Measurements from ENCODE around the gene TMTC3.

TMTC3 gene

GRCh38 chr12:88144546-88145468, 2.7 kb downstream of the TMTC3 start:
- peaks cover 11 to 29% of the 10 kb centered on the region in 2 donors for H3K4me1 Mint-ChIP-seq
- H3K36me3 Mint-ChIP-seq: peaks cover 2 to 11% of the 10 kb centered on the region in 2 donors
- no peaks in the 10 kb centered on the region for H3K9me3 Mint-ChIP-seq
- H3K27ac Mint-ChIP-seq: no peak overlapping the region
- H3K4me3 Mint-ChIP-seq: no peak overlapping the region
- no peak for ATAC-seq (replicated peaks)
- no peak for DNase-seq
- no peaks in the 10 kb centered on the region for H3K27me3 Mint-ChIP-seq

DNA sequence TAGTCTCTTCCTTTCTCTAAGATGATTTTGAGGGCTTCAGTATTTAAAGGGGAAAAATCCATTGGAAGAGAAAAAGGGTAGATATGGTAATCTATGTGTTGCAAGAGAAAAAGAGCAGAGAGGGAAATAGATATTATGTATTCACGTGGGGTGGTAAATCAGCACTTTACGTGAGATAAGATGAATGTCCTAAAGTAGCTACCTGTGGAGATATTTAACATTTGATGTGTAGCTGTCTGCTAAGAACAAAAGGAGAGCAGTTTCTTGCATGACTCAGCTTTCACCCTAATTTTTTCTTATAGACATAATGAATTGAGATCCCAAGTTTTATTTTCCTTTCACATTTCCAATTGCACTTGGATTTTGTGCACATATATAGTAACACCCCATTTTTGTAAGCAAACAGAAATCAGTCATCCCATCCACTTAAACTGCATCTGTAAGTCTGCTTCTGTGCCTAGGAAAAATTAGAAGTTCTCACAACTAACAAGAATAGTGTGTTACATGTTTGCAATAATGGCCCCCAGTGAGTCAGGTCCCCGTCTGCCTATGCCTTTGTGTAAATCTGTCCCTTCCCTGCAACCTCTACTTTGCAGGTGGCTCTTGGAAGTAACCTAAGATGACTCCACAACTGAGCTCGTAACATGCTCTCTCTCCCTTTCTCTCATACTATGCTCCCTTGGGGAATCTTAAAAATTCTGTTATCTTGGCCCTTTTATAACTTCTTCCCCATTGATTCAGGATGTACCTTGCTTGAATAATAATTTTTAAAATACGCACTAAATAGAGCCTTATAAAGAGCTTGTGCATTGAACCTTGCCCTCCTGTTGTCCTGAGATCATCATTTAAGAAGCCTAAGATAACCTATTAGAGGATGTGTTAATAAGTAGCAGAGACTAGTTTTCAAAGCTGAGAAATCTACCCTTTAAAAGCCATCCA, 3.7 kb downstream of the TMTC3 start:
- H3K4me1 Mint-ChIP-seq: peaks cover 10 to 36% of the 10 kb centered on the region in 2 donors
- no peak overlapping the region for H3K27ac Mint-ChIP-seq
- no peaks in the 10 kb centered on the region for H3K9me3 Mint-ChIP-seq
- no peak for DNase-seq
- ATAC-seq (replicated peaks): no peak
- no peaks in the 10 kb centered on the region for H3K27me3 Mint-ChIP-seq
- peaks cover 8 to 9% of the 10 kb centered on the region in 2 donors for H3K36me3 Mint-ChIP-seq
- no peak overlapping the region for H3K4me3 Mint-ChIP-seq

DNA sequence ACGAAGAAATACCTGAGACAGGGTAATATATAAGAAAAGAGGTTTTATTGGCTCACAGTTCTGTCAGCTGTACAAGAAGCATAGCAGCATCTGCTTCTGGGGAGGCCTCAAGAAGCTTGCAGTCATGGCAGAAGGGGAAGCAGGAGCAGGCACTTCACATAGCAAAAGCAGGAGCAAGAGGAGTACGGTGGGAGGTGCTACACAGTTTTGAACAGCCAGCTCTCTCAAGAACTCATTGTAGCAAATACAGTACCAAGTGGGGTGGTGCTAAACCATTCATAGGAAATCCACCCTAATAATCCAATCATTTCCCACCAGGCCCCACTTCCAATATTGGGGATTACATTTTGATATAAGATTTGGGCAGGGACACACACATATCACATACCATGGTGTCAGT, 8.0 kb downstream of the TMTC3 start:
- peaks cover 9 to 13% of the 10 kb centered on the region in 2 donors for H3K36me3 Mint-ChIP-seq
- DNase-seq: no peak

DNA sequence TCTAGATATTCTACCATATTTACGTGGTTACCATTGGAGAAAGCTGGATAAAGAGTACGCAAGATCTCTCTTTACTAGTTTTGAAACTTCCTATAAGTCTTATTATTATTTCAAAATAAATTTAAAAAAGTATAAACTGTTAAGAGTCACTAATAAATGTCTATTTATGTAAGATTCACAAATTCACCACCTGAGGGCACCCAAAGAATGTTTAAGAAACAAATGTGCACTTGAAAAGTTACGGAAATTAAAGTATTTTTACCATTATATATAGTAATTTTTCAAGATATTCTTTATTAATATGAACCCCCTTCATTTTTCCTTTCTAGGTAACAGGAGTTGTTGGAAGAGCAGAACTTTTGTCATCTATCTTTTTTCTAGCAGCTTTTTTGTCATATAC, 11.9 kb downstream of the TMTC3 start:
- H3K27ac Mint-ChIP-seq: no peak overlapping the region
- ATAC-seq (replicated peaks) (no peak), DNase-seq (no peak)
- no peak overlapping the region for H3K4me3 Mint-ChIP-seq
- no peaks in the 10 kb centered on the region for H3K9me3 Mint-ChIP-seq
- peaks cover 12 to 21% of the 10 kb centered on the region in 2 donors for H3K36me3 Mint-ChIP-seq
- H3K27me3 Mint-ChIP-seq: no peaks in the 10 kb centered on the region
- peaks cover 0 to 8% of the 10 kb centered on the region in 2 donors for H3K4me1 Mint-ChIP-seq

More for the DNA sequence above, 8.0 kb downstream of the TMTC3 start:
- Mint-ChIP-seq H3K27me3 (no peaks in the 10 kb centered on the region), H3K9me3 (no peaks in the 10 kb centered on the region), H3K4me1 (peaks cover 6 to 23% of the 10 kb centered on the region in 2 donors), H3K27ac (no peak overlapping the region), H3K4me3 (no peak overlapping the region)
- no peak for ATAC-seq (replicated peaks)

- Mint-ChIP-seq H3K4me3 (no peak overlapping the region), H3K4me1 (no peaks in the 10 kb centered on the region), H3K27me3 (no peaks in the 10 kb centered on the region), H3K27ac (no peak overlapping the region), H3K36me3 (peaks cover 8 to 15% of the 10 kb centered on the region in 2 donors), H3K9me3 (no peaks in the 10 kb centered on the region)
- no peak for DNase-seq
- no peak for ATAC-seq (replicated peaks)
These were observed 14.1 kb downstream of the TMTC3 start for GRCh38 chr12:88156075-88156654.

GRCh38 chr12:88163371-88163770, 21.3 kb downstream of the TMTC3 start:
- Mint-ChIP-seq H3K9me3 (no peaks in the 10 kb centered on the region), H3K27me3 (no peaks in the 10 kb centered on the region), H3K4me1 (no peaks in the 10 kb centered on the region), H3K36me3 (peaks cover 21 to 46% of the 10 kb centered on the region in 2 donors), H3K27ac (no peak overlapping the region), H3K4me3 (no peak overlapping the region)
- ATAC-seq (replicated peaks) (no peak), DNase-seq (no peak)

DNA sequence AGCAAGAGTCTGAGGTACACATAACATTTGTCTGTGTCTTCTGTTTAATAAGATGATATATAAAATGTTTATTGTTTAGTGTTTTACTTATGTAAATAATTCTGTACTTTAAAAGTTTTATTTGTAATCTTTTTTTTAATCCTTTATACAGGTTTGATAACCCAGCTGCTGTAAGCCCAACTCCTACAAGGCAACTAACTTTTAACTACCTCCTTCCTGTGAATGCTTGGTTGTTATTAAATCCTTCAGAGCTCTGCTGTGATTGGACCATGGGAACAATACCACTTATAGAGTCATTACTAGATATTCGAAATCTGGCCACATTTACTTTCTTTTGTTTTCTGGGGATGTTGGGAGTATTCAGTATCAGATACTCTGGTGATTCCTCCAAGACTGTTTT, 24.1 kb downstream of the TMTC3 start:
- no peaks in the 10 kb centered on the region for H3K27me3 Mint-ChIP-seq
- H3K4me3 Mint-ChIP-seq: no peak overlapping the region
- peaks cover under 1 to 2% of the 10 kb centered on the region in 2 donors for H3K4me1 Mint-ChIP-seq
- no peak for DNase-seq
- no peak for ATAC-seq (replicated peaks)
- H3K9me3 Mint-ChIP-seq: no peaks in the 10 kb centered on the region
- H3K27ac Mint-ChIP-seq: no peak overlapping the region
- H3K36me3 Mint-ChIP-seq: peaks cover 25 to 58% of the 10 kb centered on the region in 2 donors

DNA sequence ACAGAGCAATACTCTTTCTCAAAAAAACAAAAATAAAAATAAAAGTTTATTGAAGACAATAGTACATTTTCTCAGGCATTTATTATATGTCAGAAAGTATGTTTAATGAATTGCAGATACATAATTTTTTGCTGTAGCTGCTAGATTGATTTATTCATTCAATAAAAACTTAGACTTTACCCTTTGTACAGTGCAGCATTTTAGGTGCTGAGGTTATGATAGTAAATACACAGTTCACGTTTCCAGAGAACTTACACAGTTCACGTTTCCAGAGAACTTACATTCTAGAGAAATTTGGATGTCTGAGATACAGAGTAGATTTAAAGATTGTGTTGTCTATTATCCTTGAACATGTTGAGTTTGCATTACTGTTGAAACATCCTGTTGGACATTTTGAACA, 25.3 kb downstream of the TMTC3 start:
- Mint-ChIP-seq H3K36me3 (peaks cover 25 to 55% of the 10 kb centered on the region in 2 donors), H3K9me3 (no peaks in the 10 kb centered on the region), H3K4me3 (no peak overlapping the region), H3K27ac (no peak overlapping the region), H3K27me3 (no peaks in the 10 kb centered on the region), H3K4me1 (peaks cover 6 to 8% of the 10 kb centered on the region in 2 donors)
- ATAC-seq (replicated peaks) (no peak), DNase-seq (no peak)

DNA sequence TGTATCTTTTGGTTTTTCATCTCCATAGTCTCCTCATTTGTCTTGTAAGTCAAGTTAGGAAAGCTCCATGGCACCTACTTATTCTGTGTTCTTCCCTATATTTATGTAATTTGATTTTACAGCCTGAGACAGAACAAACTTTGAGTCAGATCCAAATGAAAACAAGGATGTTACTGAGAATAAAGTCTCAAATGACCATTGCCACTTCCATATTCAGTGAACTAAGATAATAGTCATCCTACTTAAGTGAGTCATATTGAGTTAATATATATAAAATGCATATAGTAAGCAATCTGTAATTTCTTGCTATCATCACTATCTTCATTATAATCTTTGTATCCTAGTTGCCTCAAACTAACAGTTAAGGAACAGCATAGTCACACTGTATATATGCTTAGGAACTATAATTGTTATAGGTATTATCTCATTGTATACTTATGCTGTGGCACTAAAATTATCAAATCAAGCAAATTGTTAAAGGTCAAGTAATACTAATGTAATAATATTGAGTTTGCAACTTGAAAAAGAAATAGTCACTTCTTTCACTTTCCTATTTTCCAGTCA, 30.8 kb downstream of the TMTC3 start:
- Mint-ChIP-seq H3K36me3 (peaks cover 30 to 51% of the 10 kb centered on the region in 2 donors), H3K27ac (no peak overlapping the region), H3K4me1 (peaks cover 6 to 8% of the 10 kb centered on the region in 2 donors), H3K9me3 (no peaks in the 10 kb centered on the region), H3K27me3 (no peaks in the 10 kb centered on the region), H3K4me3 (no peak overlapping the region)
- DNase-seq: no peak
- ATAC-seq (replicated peaks): no peak

DNA sequence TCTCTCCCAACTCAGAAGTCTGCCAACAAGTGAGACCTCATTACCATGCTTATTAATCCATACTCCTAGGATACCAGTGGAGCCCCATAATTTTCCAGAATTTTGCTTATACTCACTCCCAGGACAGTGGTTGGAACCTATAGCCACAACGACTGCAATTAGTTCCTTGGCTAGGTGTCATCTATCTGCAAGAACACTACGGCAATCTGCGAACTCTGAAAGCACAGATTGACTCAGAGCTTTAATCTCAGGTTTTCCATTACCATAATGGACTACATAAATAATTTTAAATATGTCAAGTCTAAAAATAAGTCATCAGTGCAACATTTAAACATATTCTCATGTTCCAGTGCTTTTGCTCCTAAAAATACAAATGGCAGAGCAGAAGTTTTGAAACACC, 33.4 kb downstream of the TMTC3 start:
- Mint-ChIP-seq H3K27me3 (no peaks in the 10 kb centered on the region), H3K27ac (no peak overlapping the region), H3K4me3 (no peak overlapping the region), H3K9me3 (peaks cover 0 to 2% of the 10 kb centered on the region in 2 donors), H3K4me1 (peaks cover 6 to 8% of the 10 kb centered on the region in 2 donors), H3K36me3 (peaks cover 34 to 56% of the 10 kb centered on the region in 2 donors)
- ATAC-seq (replicated peaks) (no peak), DNase-seq (no peak)

- H3K4me3 Mint-ChIP-seq: no peak overlapping the region
- H3K4me1 Mint-ChIP-seq: no peaks in the 10 kb centered on the region
- H3K9me3 Mint-ChIP-seq: peaks cover 0 to 7% of the 10 kb centered on the region in 2 donors
- DNase-seq (no peak), ATAC-seq (replicated peaks) (no peak)
- peaks cover 45 to 78% of the 10 kb centered on the region in 2 donors for H3K36me3 Mint-ChIP-seq
- no peaks in the 10 kb centered on the region for H3K27me3 Mint-ChIP-seq
- no peak overlapping the region for H3K27ac Mint-ChIP-seq
These were observed 37.4 kb downstream of the TMTC3 start for GRCh38 chr12:88179436-88180014.

- Mint-ChIP-seq H3K4me1 (no peaks in the 10 kb centered on the region), H3K27me3 (no peaks in the 10 kb centered on the region), H3K36me3 (peaks cover 42 to 76% of the 10 kb centered on the region in 2 donors), H3K27ac (no peak overlapping the region), H3K9me3 (peaks cover 3 to 7% of the 10 kb centered on the region in 2 donors), H3K4me3 (no peak overlapping the region)
- DNase-seq (no peak), ATAC-seq (replicated peaks) (no peak)
These were observed 39.8 kb downstream of the TMTC3 start for GRCh38 chr12:88181881-88182280.

GRCh38 chr12:88182416-88182815, 40.3 kb downstream of the TMTC3 start:
- ATAC-seq (replicated peaks): no peak
- Mint-ChIP-seq H3K9me3 (peaks cover 3 to 7% of the 10 kb centered on the region in 2 donors), H3K27me3 (no peaks in the 10 kb centered on the region), H3K4me1 (no peaks in the 10 kb centered on the region), H3K36me3 (peaks cover 42 to 72% of the 10 kb centered on the region in 2 donors), H3K27ac (no peak overlapping the region), H3K4me3 (no peak overlapping the region)
- DNase-seq: no peak
